HepG2 (cell line): Measurements from ENCODE around the gene GPRC5B. TPM values are rescaled to one million over a fixed set of nuclear protein-coding genes. Genes with fewer than 3 reads are reported as not detected.

Experiments used
- MEIS1 ChIP-seq: sonication (generic); formaldehyde crosslinking; IDR thresholded peaks from 2 replicates; pipeline ENCODE4 v1.9.0; 2021; ENCODE audit warnings: mild to moderate bottlenecking, missing genetic modification reagents, moderate library complexity, borderline replicate concordance
- NFKBIZ ChIP-seq: IDR thresholded peaks from 2 replicates; pipeline ENCODE4 v1.6.1; 2018; ENCODE audit warnings: missing genetic modification reagents, missing compliant biosample characterization
- PAWR ChIP-seq: sonication (generic); formaldehyde crosslinking; IDR thresholded peaks from 2 replicates; pipeline ENCODE4 v1.4.0; 2020; ENCODE audit warnings: missing genetic modification reagents, mild to moderate bottlenecking, borderline replicate concordance
- PPARG ChIP-seq: conservative IDR thresholded peaks from 2 replicates; pipeline ENCODE4 v1.6.1; 2016; ENCODE audit warnings: missing biosample characterization, missing genetic modification reagents
- RARA ChIP-seq: IDR thresholded peaks from 2 replicates; pipeline ENCODE4 v1.6.1; 2016; ENCODE audit warnings: missing genetic modification reagents, missing compliant biosample characterization
- RXRA ChIP-seq: sonication (generic); formaldehyde crosslinking; IDR thresholded peaks from 2 replicates; pipeline ENCODE4 v1.5.1; 2020; ENCODE audit warnings: missing genetic modification reagents
- TRIM24 ChIP-seq: sonication (generic); formaldehyde crosslinking; IDR thresholded peaks from 2 replicates; pipeline ENCODE4 v1.8.0; 2022; ENCODE audit warnings: mild to moderate bottlenecking, missing genetic modification reagents
- ZBED4 ChIP-seq: sonication (generic); formaldehyde crosslinking; IDR thresholded peaks from 2 replicates; pipeline ENCODE4 v1.4.0; 2020; ENCODE audit warnings: missing genetic modification reagents, borderline replicate concordance
- ZFP82 ChIP-seq: sonication (generic); formaldehyde crosslinking; IDR thresholded peaks from 2 replicates; pipeline ENCODE4 v1.5.1; 2020; ENCODE audit warnings: mild to moderate bottlenecking, missing genetic modification reagents, borderline replicate concordance
- ZNF136 ChIP-seq: sonication (generic); formaldehyde crosslinking; IDR thresholded peaks from 2 replicates; pipeline ENCODE4 v1.8.1; 2022; ENCODE audit warnings: low read depth, mild to moderate bottlenecking, moderate library complexity, missing genetic modification reagents
- ZNF253 ChIP-seq: sonication (generic); formaldehyde crosslinking; IDR thresholded peaks from 2 replicates; pipeline ENCODE4 v1.8.0; 2022; ENCODE audit warnings: mild to moderate bottlenecking, missing genetic modification reagents, borderline replicate concordance
- ZNF33B ChIP-seq: sonication (generic); formaldehyde crosslinking; IDR thresholded peaks from 2 replicates; pipeline ENCODE4 v1.5.1; 2020; ENCODE audit warnings: mild to moderate bottlenecking, missing genetic modification reagents
- ZNF556 ChIP-seq: sonication (generic); formaldehyde crosslinking; IDR thresholded peaks from 2 replicates; pipeline ENCODE4 v1.4.0; 2020; ENCODE audit warnings: mild to moderate bottlenecking, missing genetic modification reagents, borderline replicate concordance
- polyA plus RNA-seq, 8 experiments: library from polyadenylated mRNA; depleted of rRNA in 3 of 8; stranded (reverse) in 7 of 8; unstranded in 1 of 8; fragments of >200 nt; fragmentation: Illumina TruSeq in 4 of 8; extraction: Trizol in 4 of 8; gene quantifications; 2 replicates each; pipeline versions ENCODE4 v1.2.1 to v1.2.3, GENCODE V29; 2011 to 2016; ENCODE audit warnings: low read depth in 4 of 8, missing spikeins in 1 of 8, mixed read lengths in 1 of 8; ENCODE audit not compliant: insufficient read depth in 1 of 8
- total RNA-seq, 5 experiments: library from RNA; depleted of rRNA; stranded (reverse); fragments of >200 nt; fragmentation: Illumina TruSeq; extraction: Trizol; gene quantifications; 2 replicates each; pipeline ENCODE4 v1.2.3, GENCODE V29; 2016; ENCODE audit warnings: low read depth in 1 of 5
- TF ChIP-seq, protein P1 (sequence below): sonication (generic); formaldehyde crosslinking; IDR thresholded peaks from 2 replicates; pipeline ENCODE4 v1.4.0; 2020; ENCODE audit warnings: missing genetic modification reagents

The GPRC5B gene
- total and polyA plus RNA-seq, 2 of the 13 experiments (the other 11 are each of a cell fraction or from before 2014, with no cell fraction given): 0.46 to 0.53 TPM

DNA sequence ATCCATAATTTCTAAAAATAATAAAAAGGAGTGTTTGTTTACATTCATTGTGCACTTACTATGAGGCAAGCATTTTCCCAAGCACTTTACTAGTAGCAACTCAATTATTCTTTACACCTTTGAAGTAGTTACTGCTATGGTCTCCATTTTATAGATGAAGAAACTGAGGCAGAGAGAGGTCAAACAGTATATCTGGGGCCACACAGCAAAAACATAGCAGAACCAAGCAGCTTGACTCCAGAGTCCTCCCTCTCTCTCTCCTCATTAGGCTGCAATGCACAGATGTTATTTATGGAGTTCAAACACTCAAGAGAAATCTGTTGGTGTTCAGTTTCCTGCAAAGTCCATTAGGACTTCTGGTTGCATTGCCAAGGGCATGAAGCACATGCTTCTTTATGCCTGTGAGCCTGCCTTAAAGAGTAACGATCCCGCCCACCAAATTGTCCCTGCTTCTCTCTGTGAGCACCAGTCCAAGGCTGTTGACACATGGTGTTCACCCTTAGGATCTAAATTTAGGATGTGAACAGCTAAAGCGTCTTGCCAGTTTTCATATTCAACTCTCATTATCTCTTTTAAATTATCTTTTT is 44.0 kb downstream of the GPRC5B start (continued):
- TF ChIP-seq ZBED4 (CRISPR knock-in tag) (no peak), ZNF136 (no peak), PAWR (CRISPR knock-in tag) (no peak), ZNF33B (no peak), ZFP82 (CRISPR knock-in tag) (no peak), RXRA (CRISPR knock-in tag) (no peak), NFKBIZ (CRISPR knock-in tag) (no peak), ZNF253 (CRISPR knock-in tag) (no peak), TRIM24 (no peak), PPARG (CRISPR knock-in tag) (no peak), RARA (no peak), ZNF556 (CRISPR knock-in tag) (no peak), MEIS1 (CRISPR knock-in tag) (no peak)
- TF ChIP-seq, protein P1, sequence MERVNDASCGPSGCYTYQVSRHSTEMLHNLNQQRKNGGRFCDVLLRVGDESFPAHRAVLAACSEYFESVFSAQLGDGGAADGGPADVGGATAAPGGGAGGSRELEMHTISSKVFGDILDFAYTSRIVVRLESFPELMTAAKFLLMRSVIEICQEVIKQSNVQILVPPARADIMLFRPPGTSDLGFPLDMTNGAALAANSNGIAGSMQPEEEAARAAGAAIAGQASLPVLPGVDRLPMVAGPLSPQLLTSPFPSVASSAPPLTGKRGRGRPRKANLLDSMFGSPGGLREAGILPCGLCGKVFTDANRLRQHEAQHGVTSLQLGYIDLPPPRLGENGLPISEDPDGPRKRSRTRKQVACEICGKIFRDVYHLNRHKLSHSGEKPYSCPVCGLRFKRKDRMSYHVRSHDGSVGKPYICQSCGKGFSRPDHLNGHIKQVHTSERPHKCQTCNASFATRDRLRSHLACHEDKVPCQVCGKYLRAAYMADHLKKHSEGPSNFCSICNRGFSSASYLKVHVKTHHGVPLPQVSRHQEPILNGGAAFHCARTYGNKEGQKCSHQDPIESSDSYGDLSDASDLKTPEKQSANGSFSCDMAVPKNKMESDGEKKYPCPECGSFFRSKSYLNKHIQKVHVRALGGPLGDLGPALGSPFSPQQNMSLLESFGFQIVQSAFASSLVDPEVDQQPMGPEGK (CRISPR knock-in tag): no peak
